PC-9 (cell line): ENCODE measurements around the gene ARPP21. TPM values are rescaled to one million over a fixed set of nuclear protein-coding genes. Genes with fewer than 3 reads are reported as not detected.

Experiments
- BruUV-seq: library from RNA; stranded (reverse); fragments of 400-500 nt; replicated peaks from 2 replicates; lab custom pipeline; 2021; lab: Mats Ljungman, UMichigan
- CTCF ChIA-PET: fragments of 300-600 bp; sonication (Branson Sonifier 250); formaldehyde crosslinking; loops from one replicate; lab custom pipeline; 2022; ENCODE audit warnings: antibody characterized with exemption; lab: Charles Lee
- POLR2A ChIA-PET: fragments of 300-600 bp; sonication (Branson Sonifier 250); formaldehyde crosslinking; loops from one replicate; lab custom pipeline; 2022; ENCODE audit warnings: antibody characterized with exemption; ENCODE audit not compliant: unreplicated experiment; lab: Charles Lee
- DNase-seq, 2 experiments: peaks; one replicate each; pipeline versions ENCODE4 v3.0.0 to v3.0.0-alpha.2; 2015 to 2022; ENCODE audit warnings: mixed read lengths in 1 of 2
- H2AFZ ChIP-seq: fragments of 200-600 bp; sonication (generic); 2 replicates; pipeline ENCODE4 v1.8.1; 2017; ENCODE audit warnings: antibody characterized with exemption
- H3F3A ChIP-seq: fragments of 200-600 bp; sonication (generic); 2 replicates; pipeline ENCODE4 v1.8.1; 2017; ENCODE audit warnings: antibody characterized with exemption, mild to moderate bottlenecking, low read depth; ENCODE audit not compliant: insufficient read depth
- H3K27ac ChIP-seq: fragments of 200-600 bp; sonication (generic); 2 replicates; pipeline ENCODE4 v1.6.1; 2016; ENCODE audit warnings: mixed run types
- H3K27me3 ChIP-seq: fragments of 200-600 bp; sonication (generic); 2 replicates; pipeline ENCODE4 v1.6.1; 2016; ENCODE audit warnings: low read depth, mixed run types; ENCODE audit not compliant: insufficient read depth
- H3K36me3 ChIP-seq: fragments of 200-600 bp; sonication (generic); 2 replicates; pipeline ENCODE4 v1.6.1; 2016; ENCODE audit warnings: low read depth, mixed run types
- H3K4me1 ChIP-seq: fragments of 200-600 bp; sonication (generic); replicated peaks from 2 replicates; pipeline ENCODE4 v1.6.1; 2016; ENCODE audit warnings: mixed run types; ENCODE audit not compliant: insufficient read depth
- H3K4me2 ChIP-seq: fragments of 200-600 bp; sonication (generic); 2 replicates; pipeline ENCODE4 v1.6.1; 2017; ENCODE audit warnings: mixed run types
- H3K4me3 ChIP-seq: fragments of 200-600 bp; sonication (generic); 2 replicates; pipeline ENCODE4 v1.6.1; 2016; ENCODE audit warnings: mixed run types
- H3K79me2 ChIP-seq: fragments of 200-600 bp; sonication (generic); 2 replicates; pipeline ENCODE4 v1.6.1; 2017; ENCODE audit warnings: low read depth, mixed run types
- H3K9me2 ChIP-seq: fragments of 200-600 bp; sonication (generic); 2 replicates; pipeline ENCODE4 v1.8.1; 2017; ENCODE audit warnings: mild to moderate bottlenecking; ENCODE audit not compliant: insufficient read depth
- H3K9me3 ChIP-seq: fragments of 200-600 bp; sonication (generic); 2 replicates; pipeline ENCODE4 v1.8.1; 2016; ENCODE audit warnings: low read depth; ENCODE audit not compliant: insufficient read depth
- H4K20me1 ChIP-seq: fragments of 200-600 bp; sonication (generic); 2 replicates; pipeline ENCODE4 v1.8.1; 2017; ENCODE audit not compliant: insufficient read depth
- EZH2 ChIP-seq: fragments of 200-600 bp; sonication (generic); IDR thresholded peaks from 2 replicates; pipeline ENCODE4 v1.8.0; 2017; ENCODE audit warnings: antibody characterized with exemption, low read depth
- intact Hi-C: fragments of 100-400 bp; cut with micrococcal nuclease; formaldehyde crosslinking; loops from one replicate; pipeline ENCODE4 v1.10.0; 2022; ENCODE audit not compliant: unreplicated experiment
- total RNA-seq: library from RNA; stranded (reverse); gene quantifications from 2 replicates; pipeline ENCODE4 v1.2.3, GENCODE V29; 2021
- TF ChIP-seq, protein P1 (sequence below): fragments of 200-600 bp; sonication (generic); conservative IDR thresholded peaks from 2 replicates; pipeline ENCODE4 v1.6.1; 2017; ENCODE audit warnings: mixed run types, antibody characterized with exemption, mild to moderate bottlenecking, moderate library complexity

Gene ARPP21
- total RNA-seq, 1 experiment from 2014 or later = not detected

DNA sequence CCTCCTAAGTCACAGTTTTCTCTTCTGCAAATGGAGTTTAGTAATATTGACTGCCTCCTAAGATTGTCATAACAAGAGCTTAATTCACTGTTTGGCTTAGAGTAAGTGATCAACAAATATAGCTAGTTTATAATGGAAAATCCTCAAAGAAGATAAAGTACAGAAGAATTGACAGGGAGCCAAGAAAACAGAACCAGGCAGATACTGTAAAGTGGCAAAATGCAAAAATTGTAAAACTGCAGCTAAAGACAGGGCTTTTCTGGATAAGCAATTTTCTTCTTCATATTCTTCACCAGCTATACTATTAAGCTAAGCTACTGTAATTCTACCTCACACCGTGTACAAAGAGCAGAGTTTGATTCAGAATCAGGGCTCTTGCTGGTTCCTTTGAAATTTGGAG is 148.6 kb downstream of the ARPP21 start:
- no peaks in the 10 kb centered on the region for H3K36me3 ChIP-seq
- no peak for DNase-seq
- H3K79me2 ChIP-seq = no peaks in the 10 kb centered on the region
- no peak overlapping the region for H3K4me3 ChIP-seq
- intact Hi-C loops = no loop called here
- TF ChIP-seq, protein P1, sequence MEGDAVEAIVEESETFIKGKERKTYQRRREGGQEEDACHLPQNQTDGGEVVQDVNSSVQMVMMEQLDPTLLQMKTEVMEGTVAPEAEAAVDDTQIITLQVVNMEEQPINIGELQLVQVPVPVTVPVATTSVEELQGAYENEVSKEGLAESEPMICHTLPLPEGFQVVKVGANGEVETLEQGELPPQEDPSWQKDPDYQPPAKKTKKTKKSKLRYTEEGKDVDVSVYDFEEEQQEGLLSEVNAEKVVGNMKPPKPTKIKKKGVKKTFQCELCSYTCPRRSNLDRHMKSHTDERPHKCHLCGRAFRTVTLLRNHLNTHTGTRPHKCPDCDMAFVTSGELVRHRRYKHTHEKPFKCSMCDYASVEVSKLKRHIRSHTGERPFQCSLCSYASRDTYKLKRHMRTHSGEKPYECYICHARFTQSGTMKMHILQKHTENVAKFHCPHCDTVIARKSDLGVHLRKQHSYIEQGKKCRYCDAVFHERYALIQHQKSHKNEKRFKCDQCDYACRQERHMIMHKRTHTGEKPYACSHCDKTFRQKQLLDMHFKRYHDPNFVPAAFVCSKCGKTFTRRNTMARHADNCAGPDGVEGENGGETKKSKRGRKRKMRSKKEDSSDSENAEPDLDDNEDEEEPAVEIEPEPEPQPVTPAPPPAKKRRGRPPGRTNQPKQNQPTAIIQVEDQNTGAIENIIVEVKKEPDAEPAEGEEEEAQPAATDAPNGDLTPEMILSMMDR = no peak
- TF ChIP-seq EZH2 = no peak
- H3K27me3 ChIP-seq = no peaks in the 10 kb centered on the region
- no peak overlapping the region for H3K4me2 ChIP-seq
- H2AFZ ChIP-seq = no peak overlapping the region
- ChIA-PET CTCF (no interaction called here), POLR2A (no interaction called here)
- H3K9me3 ChIP-seq = no peaks in the 10 kb centered on the region
- no peaks in the 10 kb centered on the region for H3K4me1 ChIP-seq
- no TSS peak for BruUV-seq
- H3F3A ChIP-seq = no peaks in the 10 kb centered on the region
- H3K27ac ChIP-seq = no peak overlapping the region
- H3K9me2 ChIP-seq = no peaks in the 10 kb centered on the region
- no peaks in the 10 kb centered on the region for H4K20me1 ChIP-seq

DNA sequence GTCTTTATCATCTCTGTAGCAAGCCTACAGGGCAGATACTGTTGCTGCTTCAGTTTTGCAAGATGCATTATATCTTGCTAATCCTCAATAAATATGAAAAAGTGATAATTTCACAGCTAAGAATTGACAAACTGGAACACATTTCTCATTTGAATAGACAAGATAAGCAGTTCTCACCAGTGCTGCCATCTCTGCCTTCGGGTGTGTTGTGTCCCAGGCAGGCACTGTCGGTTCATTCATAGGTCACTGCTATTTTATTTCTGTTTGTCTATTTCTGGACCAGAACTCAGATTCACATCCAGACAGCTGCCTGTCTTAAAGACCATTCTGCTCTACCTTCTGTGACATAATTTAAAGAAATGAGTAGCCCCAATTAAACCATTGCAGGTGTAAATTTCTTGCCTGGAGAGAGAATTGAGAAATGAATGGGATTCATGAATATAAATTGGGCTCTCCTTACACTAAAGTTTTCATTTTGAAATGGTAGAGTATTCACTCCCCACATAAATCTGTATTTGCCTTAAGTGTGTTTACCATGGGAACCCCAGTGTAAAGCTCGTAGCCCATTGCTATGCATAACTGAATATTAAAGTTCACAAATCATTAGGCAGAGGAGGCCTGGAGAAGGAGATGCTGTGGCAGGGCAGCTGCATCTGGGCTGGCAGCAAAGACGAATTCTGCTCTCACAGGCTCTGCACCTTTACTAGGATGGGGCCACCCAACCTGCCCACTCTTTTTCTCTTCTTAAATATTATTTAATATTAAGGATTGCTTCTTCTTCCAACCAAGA is 149.9 kb downstream of the ARPP21 start:
- intact Hi-C loops = no loop called here
- H3K9me2 ChIP-seq = no peaks in the 10 kb centered on the region
- no peaks in the 10 kb centered on the region for H3K9me3 ChIP-seq
- POLR2A ChIA-PET = no interaction called here
- no peaks in the 10 kb centered on the region for H3K4me1 ChIP-seq
- DNase-seq = no peak
- no peaks in the 10 kb centered on the region for H3K27me3 ChIP-seq
- no peak overlapping the region for H2AFZ ChIP-seq
- no peak overlapping the region for H3K27ac ChIP-seq
- no peak overlapping the region for H3K4me3 ChIP-seq
- TF ChIP-seq, protein P1 = no peak
- no peak for TF ChIP-seq EZH2
- H3K79me2 ChIP-seq = no peaks in the 10 kb centered on the region
- H3K36me3 ChIP-seq = no peaks in the 10 kb centered on the region
- no peaks in the 10 kb centered on the region for H4K20me1 ChIP-seq
- BruUV-seq = no TSS peak
- CTCF ChIA-PET = no interaction called here
- no peak overlapping the region for H3K4me2 ChIP-seq
- no peaks in the 10 kb centered on the region for H3F3A ChIP-seq

DNA sequence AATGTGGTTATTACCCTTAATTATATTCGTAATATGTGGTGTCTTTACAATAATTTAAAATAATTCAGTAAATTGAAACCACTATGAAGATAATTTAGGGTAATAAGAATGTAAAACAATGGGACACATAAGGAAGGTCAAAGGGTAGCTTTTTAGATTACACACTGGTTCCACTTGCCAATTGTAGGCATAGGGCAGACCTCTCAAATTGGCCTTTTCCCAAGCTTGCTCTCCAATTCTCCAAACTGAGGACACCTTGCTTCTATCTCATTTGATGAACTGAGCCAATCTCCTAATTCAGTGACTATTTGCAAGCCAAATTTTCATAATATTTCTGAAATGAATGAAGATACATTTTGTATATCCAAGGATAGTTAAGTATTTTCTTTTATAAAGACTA is 151.4 kb downstream of the ARPP21 start:
- H3K9me2 ChIP-seq = no peaks in the 10 kb centered on the region
- H3K36me3 ChIP-seq = no peaks in the 10 kb centered on the region
- DNase-seq = no peak
- intact Hi-C loops = no loop called here
- BruUV-seq = no TSS peak
- no peaks in the 10 kb centered on the region for H4K20me1 ChIP-seq
- no peaks in the 10 kb centered on the region for H3F3A ChIP-seq
- no peak overlapping the region for H3K4me3 ChIP-seq
- ChIA-PET POLR2A (no interaction called here), CTCF (no interaction called here)
- H2AFZ ChIP-seq = no peak overlapping the region
- H3K4me2 ChIP-seq = no peak overlapping the region
- no peak overlapping the region for H3K27ac ChIP-seq
- no peaks in the 10 kb centered on the region for H3K9me3 ChIP-seq
- H3K4me1 ChIP-seq = no peaks in the 10 kb centered on the region
- no peaks in the 10 kb centered on the region for H3K27me3 ChIP-seq
- TF ChIP-seq, protein P1 = no peak
- TF ChIP-seq EZH2 = no peak
- no peaks in the 10 kb centered on the region for H3K79me2 ChIP-seq
